ENCODE data around the gene ERN1.

DNA sequence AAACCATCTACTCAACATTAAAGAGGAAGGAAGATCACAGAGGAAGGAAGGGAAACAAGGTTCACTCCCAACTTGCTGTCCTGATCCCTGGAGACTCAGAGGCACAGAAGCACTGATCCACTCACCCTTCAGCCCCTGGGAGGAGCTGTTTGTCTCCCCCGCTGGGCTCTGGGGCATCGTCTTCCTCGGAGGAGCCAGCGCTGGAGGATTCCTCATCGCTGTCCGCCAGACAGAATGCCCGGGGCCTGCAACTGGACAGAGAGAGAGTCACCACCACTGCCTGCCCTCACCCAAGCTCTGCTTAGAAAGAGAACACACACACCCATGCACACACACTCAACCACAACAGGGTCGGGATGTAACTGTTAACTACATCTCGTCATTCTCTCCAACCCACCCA is 24.8 kb upstream of the ERN1 start:
- TF ChIP-seq CTCF (conservative IDR thresholded peaks at IDR 0.05 in 1 of 2, IDR thresholded peaks at IDR 0.05 in 1 of 2; ENCODE audit: low read depth in 1 of 2, low read length in 2 of 2) (no peak), EZH2 (IDR thresholded peaks at IDR 0.05; ENCODE audit: low read length, missing control alignments) (no peak)
